Pancreas (tissue), 10 donors: Measurements from ENCODE around the gene EDEM3. TPM values are rescaled to one million over a fixed set of nuclear protein-coding genes. Genes with fewer than 3 reads are reported as not detected.
A peak's percentile ranks its signal among the peaks of the same experiment; 100 is the strongest.
"Not testable (repeated sequence)": the region's sequence is repeated elsewhere in the genome, so short reads cannot be mapped to it uniquely, and the experiment has no call there.

Source experiments
- ATAC-seq, 4 donors: fragments of 200-7000 bp; cut with Tn5 transposase; one replicate each; pipeline versions ENCODE4 v1.8.0 to v1.9.1; 2020; ENCODE audit warnings: mild to moderate bottlenecking in 4 of 4, moderate library complexity in 4 of 4
- DNase-seq, 6 donors: peaks; one replicate each; pipeline ENCODE4 v3.0.0-alpha.2; 2020
- FAIRE-seq: peaks from 2 replicates; lab custom pipeline; 2012; peaks lifted over from hg19 to GRCh38; lab: Jason Lieb, UNC
- H3K27ac ChIP-seq, 4 donors: fragments of 200-600 bp; sonication (generic); 1 replicate in 3 of 4; 2 replicates in 1 of 4; pipeline versions ENCODE4 v1.5.0 to v1.8.0; 2020
- H3K27me3 ChIP-seq, 4 donors: fragments of 200-600 bp; one replicate each; pipeline ENCODE4 v1.8.0; 2021
- H3K36me3 ChIP-seq, 3 donors: fragments of 200-600 bp; sonication (generic) in 1 of 3; one replicate each; pipeline versions ENCODE4 v1.5.0 to v1.8.0; 2020 to 2021
- H3K4me1 ChIP-seq, 3 donors: fragments of 200-600 bp; one replicate each; pipeline ENCODE4 v1.8.0; 2021
- H3K4me3 ChIP-seq, 4 donors: fragments of 200-600 bp; sonication (generic) in 2 of 4; one replicate each; pipeline versions ENCODE4 v1.5.0 to v1.8.0; 2020 to 2021
- H3K9me3 ChIP-seq, 4 donors: fragments of 200-600 bp; one replicate each; pipeline ENCODE4 v1.8.0; 2021
- CTCF ChIP-seq, 4 donors: fragments of 200-600 bp; sonication (generic) in 3 of 4; IDR thresholded peaks; one replicate each; pipeline versions ENCODE4 v1.5.0 to v1.8.0; 2021; ENCODE audit warnings: antibody characterized with exemption in 4 of 4
- WGBS, 2 donors: extraction: QIAGEN DNeasy Blood & Tissue Kit; methylation state at CpG; one replicate each; pipeline ENCODE4 v1.1.7; 2013; 5-methylcytosine and 5-hydroxymethylcytosine counted together
- intact Hi-C, 3 donors: fragments of 100-400 bp; cut with DNase I; formaldehyde crosslinking; loops; one replicate each; pipeline versions ENCODE4 v1.11.1 to v1.14.2; 2022
- polyA plus RNA-seq, 2 donors: library from polyadenylated mRNA; stranded (reverse); fragments of 200-250 nt; gene quantifications; one replicate each; pipeline ENCODE4 v1.2.3, GENCODE V29; 2013
- total RNA-seq, 6 donors: library from RNA; stranded (reverse); fragmentation: NEBNext Ultra II Directional in 4 of 6; extraction: Animal tissue kit (Norgen Biotek cat#: 25700) in 4 of 6; gene quantifications; one replicate each; pipeline versions ENCODE4 v1.2.1 to v1.2.4, GENCODE V29; 2021 to 2023
- donor health status: healthy with polysubstance abuse.
- donor health status: DM: no; HTN: no; CAD: no; lungs with moderate emphysema.
- donor health status: DM: no; HTN: no; CAD: no.
- donor health status: control.
- donor health status: control.
- donor health status: Bipolar disorder and iron deficiency.
- donor health status: DM: yes; HTN: yes; CAD: no.
- donor health status: DM: no; HTN: no; CAD: no.
- donor health status: DM: no; HTN: no; CAD: no.
- donor health status: DM: yes; HTN: yes; CAD: no.

The EDEM3 gene
- total and polyA plus RNA-seq, 8 donors, result 12.1 to 46.7 (median 34.1) TPM

- no peak for TF ChIP-seq CTCF (IDR thresholded peaks at IDR 0.05)
- no peak overlapping the region for H3K4me3 ChIP-seq
- peaks cover 12 to 25% (median 19%) of the 10 kb centered on the region in 3 donors for H3K4me1 ChIP-seq
- no peak overlapping the region for H3K27ac ChIP-seq
- DNase-seq (no peak), FAIRE-seq (no peak), ATAC-seq (no peak)
- H3K36me3 ChIP-seq, result no peaks in the 10 kb centered on the region
- 95 to 96% methylated on average over 4 of the region's 4 CpGs for WGBS, 2 donors
- intact Hi-C loops, result no loop called here
- no peaks in the 10 kb centered on the region for H3K27me3 ChIP-seq
- H3K9me3 ChIP-seq, result no peaks in the 10 kb centered on the region
These were observed 15.7 kb upstream of the EDEM3 start for GRCh38 chr1:184770181-184770979.

GRCh38 chr1:184769241-184769640 is 14.6 kb upstream of the EDEM3 start:
- Histone ChIP-seq H3K4me3 (no peak overlapping the region), H3K4me1 (peaks cover 12 to 28% (median 17%) of the 10 kb centered on the region in 3 donors), H3K27me3 (no peaks in the 10 kb centered on the region), H3K36me3 (no peaks in the 10 kb centered on the region), H3K9me3 (no peaks in the 10 kb centered on the region), H3K27ac (no peak overlapping the region)
- no peak for ATAC-seq
- no peak for DNase-seq
- no peak for TF ChIP-seq CTCF (IDR thresholded peaks at IDR 0.05)
- intact Hi-C loops, result no loop called here
- FAIRE-seq, result no peak
- 63 to 76% methylated on average over 2 of the region's 2 CpGs for WGBS, 2 donors

DNA sequence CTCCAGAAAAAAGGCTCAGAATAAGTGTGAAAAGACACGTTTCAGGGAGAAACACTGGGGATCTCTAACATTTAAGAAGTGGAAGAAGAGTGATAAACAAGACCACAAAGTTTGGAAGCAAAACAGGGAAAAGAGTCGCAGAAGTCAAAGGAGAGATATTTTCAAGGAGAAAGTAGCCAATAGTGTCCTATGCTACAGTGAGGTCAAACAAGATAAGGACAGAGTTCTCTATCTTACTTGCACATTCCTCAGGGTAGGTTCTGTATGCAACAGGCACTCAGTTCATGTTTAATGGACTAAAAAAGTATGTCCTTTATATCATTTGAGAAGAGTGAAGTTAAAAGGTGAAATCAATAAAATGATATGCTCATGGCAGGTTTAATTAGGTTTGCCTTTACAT is 13.8 kb upstream of the EDEM3 start:
- Histone ChIP-seq H3K27me3 (no peaks in the 10 kb centered on the region), H3K9me3 (no peaks in the 10 kb centered on the region), H3K36me3 (no peaks in the 10 kb centered on the region), H3K4me1 (peaks cover 9 to 23% (median 13%) of the 10 kb centered on the region in 3 donors), H3K27ac (no peak overlapping the region), H3K4me3 (no peak overlapping the region)
- TF ChIP-seq CTCF (IDR thresholded peaks at IDR 0.05), result no peak
- intact Hi-C loops, result no loop called here
- 54 to 72% methylated on average over 2 of the region's 2 CpGs for WGBS, 2 donors
- ATAC-seq, result no peak
- FAIRE-seq, result no peak
- DNase-seq, result no peak

DNA sequence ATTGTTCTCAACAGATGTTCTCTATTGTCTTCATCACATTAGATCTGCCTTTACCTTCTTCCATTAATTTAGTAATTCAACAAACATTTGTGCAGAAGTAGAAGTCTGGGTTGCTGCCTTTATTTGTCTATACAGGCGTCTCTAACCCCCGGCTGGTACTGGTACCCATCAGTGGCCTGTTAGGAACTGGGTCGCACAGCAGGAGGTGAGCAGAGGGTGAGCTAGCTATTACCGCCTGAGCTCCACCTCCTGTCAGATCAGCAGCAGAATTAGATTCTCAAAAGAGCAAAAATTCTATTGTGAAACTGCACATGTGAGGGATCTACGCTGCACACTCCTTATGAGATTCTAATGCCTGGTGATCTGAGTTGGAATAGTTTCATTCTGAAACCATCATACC is 12.9 kb upstream of the EDEM3 start:
- Histone ChIP-seq H3K4me1 (peaks cover 10 to 23% (median 11%) of the 10 kb centered on the region in 3 donors), H3K27me3 (no peaks in the 10 kb centered on the region), H3K4me3 (no peak overlapping the region), H3K9me3 (no peaks in the 10 kb centered on the region), H3K36me3 (no peaks in the 10 kb centered on the region), H3K27ac (no peak overlapping the region)
- WGBS, 2 donors, result 95 to 96% methylated on average over 5 of the region's 5 CpGs
- ATAC-seq (no peak), FAIRE-seq (no peak), DNase-seq (no peak)
- intact Hi-C loops, result no loop called here
- no peak for TF ChIP-seq CTCF (IDR thresholded peaks at IDR 0.05)

- intact Hi-C loops, result no loop called here
- no peak for TF ChIP-seq CTCF (IDR thresholded peaks at IDR 0.05)
- 78% methylated on average over 1 of the region's 1 CpG for WGBS, 2 donors
- FAIRE-seq, result no peak
- Histone ChIP-seq H3K36me3 (no peaks in the 10 kb centered on the region), H3K27ac (no peak overlapping the region), H3K27me3 (no peaks in the 10 kb centered on the region), H3K4me1 (peaks cover 10 to 33% (median 22%) of the 10 kb centered on the region in 3 donors), H3K4me3 (no peak overlapping the region), H3K9me3 (no peaks in the 10 kb centered on the region)
- peak in 2 of 4 donors; percentile 27 to 31 for ATAC-seq
- DNase-seq, result no peak
These were observed 9.8 kb upstream of the EDEM3 start for GRCh38 chr1:184764483-184764882.

- H3K27me3 ChIP-seq, FAIRE-seq, H3K36me3 ChIP-seq, ATAC-seq, intact Hi-C loops, H3K4me3 ChIP-seq, DNase-seq, H3K9me3 ChIP-seq, H3K27ac ChIP-seq: not testable (repeated sequence)
- H3K4me1 ChIP-seq, result peaks cover 15 to 39% (median 28%) of the 10 kb centered on the region in 3 donors
- WGBS, 2 donors, result 97 to 98% methylated on average over 3 of the region's 3 CpGs
These were observed 8.9 kb upstream of the EDEM3 start for GRCh38 chr1:184763520-184763919.
